IPS-18c (cell line): Measurements from ENCODE around the gene IGLL5.

Experiments
- H3K4me3 ChIP-seq: 2 replicates; pipeline ENCODE4 v1.7.0; 2013; ENCODE audit warnings: low read depth, mild to moderate bottlenecking, low read length, moderate library complexity; ENCODE audit not compliant: insufficient read depth
- H3K9me3 ChIP-seq: one replicate; pipeline ENCODE4 v1.6.1; 2013; ENCODE audit warnings: mild to moderate bottlenecking, low read length, moderate library complexity; ENCODE audit not compliant: control insufficient read depth, insufficient read depth

The IGLL5 gene

DNA sequence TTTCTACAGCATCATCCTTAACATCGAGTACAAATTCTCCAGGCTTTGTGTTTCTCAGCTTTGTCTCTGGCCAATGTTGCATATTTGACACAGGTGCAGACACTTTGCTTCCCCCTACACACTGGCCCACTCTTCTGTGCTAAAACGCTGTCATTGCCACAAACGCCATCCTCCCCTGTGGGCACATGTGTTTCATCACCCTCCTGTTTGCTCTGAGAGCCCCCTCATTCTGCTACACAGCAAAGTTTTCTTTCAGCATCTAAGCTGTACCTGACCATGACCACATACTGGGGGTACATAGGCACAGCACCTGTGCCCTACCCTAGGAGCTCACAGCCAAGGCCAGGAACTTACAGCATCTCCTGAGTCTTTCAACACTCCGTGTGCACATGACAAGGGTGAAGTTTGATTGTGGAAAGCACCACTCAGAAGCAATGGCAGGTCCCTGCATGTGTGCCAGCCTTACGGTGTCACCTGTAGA is 7.9 kb upstream of the IGLL5 start:
- Histone ChIP-seq H3K9me3 (no peaks in the 10 kb centered on the region), H3K4me3 (no peak overlapping the region)

DNA sequence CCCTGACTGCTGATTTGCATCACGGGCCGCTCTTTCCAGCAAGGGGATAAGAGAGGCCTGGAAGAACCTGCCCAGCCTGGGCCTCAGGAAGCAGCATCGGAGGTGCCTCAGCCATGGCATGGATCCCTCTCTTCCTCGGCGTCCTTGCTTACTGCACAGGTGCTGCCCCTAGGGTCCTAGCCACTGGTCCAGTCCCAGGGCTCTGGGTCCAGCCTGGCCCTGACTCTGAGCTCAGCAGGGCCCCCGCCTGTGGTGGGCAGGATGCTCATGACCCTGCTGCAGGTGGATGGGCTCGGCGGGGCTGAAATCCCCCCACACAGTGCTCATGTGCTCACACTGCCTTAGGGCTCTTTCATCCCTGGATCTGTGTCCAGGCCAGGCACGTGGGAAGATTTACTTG is 7.0 kb upstream of the IGLL5 start:
- no peak overlapping the region for H3K4me3 ChIP-seq
- no peaks in the 10 kb centered on the region for H3K9me3 ChIP-seq

DNA sequence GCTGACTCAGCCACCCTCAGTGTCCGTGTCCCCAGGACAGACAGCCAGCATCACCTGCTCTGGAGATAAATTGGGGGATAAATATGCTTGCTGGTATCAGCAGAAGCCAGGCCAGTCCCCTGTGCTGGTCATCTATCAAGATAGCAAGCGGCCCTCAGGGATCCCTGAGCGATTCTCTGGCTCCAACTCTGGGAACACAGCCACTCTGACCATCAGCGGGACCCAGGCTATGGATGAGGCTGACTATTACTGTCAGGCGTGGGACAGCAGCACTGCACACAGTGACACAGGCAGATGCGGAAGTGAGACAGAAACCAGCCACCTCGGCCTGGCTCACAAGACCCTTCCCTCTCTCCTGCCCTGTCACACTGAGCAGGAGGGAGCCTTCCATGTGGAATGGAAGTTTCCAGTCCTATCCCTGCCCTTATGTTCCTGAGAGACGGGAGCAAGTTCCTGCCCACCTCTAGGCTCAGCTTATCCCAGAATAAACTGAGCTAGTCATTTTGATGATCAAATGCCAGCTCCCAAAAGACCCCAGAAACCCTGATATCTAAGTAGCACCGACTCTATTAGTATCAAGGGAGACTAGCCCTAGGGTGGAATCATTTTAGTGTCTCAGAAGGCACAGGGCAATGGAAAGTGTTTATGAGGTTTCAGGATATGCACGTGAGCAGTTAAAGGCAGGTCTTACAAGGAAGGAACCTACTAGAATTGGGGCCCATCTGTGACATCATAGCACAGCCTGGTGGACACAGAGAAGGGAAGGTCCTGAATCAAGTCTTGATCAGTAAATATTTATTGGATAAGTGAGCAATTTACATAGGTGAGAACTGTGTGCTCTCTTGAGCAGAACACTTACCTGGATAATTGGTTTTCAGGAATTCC is 6.3 kb upstream of the IGLL5 start:
- H3K4me3 ChIP-seq = no peak overlapping the region
- no peaks in the 10 kb centered on the region for H3K9me3 ChIP-seq

DNA sequence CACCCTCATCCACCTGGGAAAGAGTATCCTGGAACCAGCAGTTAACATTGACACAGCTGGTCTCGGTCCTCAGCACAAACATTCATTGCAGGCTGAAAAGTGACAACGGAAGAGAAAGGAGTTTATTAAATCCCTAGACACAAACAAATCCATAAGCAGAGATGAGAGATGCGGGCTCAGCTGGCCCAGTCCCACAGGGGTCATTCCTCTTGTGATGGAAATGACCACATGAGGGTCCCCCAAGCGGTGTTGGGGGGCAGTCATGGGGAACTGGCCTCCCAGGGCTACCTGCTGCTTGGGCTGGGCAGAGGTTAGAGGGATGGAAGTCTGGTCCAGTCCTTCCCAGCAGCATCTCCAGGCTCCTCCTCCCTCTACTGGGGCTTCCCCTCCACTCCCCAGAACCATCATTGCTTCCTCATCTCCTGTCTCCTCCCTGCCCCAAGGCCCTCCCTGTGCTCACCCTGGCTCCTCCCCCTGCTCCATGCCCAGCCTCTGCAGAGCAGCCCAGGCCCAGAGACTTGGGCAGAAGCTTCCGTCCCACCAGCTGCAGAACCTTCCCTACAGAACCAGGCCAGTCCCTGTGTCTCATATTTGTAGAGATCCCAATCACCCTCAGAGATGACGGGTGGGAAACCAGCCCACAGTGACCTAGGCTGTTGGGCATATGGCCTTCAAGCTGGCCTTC is 5.4 kb upstream of the IGLL5 start:
- no peak overlapping the region for H3K4me3 ChIP-seq
- H3K9me3 ChIP-seq = no peaks in the 10 kb centered on the region

DNA sequence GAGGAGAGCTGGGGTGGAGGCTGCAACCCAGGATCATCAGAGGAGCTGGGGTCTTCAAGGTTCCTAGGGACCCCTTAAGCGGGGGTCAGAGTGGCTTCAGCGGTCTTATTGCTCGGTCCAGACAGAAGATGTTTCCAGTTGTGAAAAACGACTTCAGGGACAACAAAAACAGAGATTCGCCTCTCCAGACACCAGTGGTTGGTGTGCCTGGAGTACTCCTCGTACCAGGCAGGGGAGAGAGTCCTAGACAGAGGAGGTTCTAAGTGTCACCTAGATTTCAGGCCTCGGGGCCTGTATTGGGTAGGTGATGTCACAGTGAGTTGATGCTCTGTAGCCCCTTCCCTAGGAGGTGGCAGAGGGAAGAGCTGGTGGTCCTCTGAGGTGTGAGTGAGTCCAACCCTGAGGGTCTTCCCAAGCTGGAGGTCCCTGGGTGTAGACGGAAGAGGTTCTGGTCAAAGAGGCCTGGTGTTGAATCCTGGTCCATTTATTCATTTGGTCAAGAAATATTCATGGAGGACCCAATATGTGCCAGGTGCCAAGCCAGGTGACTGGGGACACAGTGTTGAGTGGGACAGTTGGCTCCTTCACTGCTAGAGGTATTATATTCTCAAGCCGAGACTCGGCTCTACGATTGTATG is 4.4 kb upstream of the IGLL5 start:
- Histone ChIP-seq H3K9me3 (no peaks in the 10 kb centered on the region), H3K4me3 (no peak overlapping the region)

DNA sequence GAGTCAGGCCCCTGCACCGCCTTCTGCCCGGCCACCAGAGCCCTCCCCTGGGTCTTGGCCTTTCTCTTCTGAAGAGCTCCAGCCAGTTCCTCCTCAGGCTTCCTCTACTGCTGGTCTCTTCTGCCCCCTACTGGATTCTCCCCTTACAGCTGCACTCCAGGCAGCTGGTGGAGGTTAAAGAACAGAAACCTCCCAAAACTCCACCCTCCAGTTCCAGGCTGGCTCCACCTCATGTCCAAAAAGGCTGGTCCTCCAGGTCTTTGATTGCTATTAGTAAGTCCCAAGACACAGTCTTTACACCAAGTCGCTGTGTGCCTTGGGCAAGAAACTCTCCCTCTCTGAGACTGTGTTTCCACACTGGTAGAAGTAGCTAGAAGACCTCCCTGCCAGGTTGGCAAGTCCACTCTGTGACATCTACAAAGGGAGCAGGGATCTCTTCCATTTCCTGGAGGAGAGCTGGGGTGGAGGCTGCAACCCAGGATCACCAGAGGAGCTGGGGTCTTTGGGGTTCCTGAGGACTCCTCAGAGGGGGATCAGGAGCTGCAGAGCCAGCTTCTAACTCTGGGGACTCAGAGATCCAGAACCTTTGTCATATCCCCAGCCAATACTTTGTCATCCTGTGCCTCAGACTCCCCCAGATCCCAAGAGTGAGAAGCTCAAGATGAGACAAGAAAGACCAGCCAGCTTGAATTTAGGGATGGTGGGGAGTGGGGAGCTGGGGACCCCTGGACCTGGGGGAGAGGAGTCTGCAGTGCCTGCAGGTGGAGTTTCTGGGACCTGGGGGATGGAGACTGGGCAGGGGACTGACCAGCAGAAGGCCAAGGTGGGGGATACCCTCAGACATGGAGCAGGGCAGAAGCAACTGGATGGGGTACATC is 3.4 kb upstream of the IGLL5 start:
- H3K4me3 ChIP-seq = no peak overlapping the region

DNA sequence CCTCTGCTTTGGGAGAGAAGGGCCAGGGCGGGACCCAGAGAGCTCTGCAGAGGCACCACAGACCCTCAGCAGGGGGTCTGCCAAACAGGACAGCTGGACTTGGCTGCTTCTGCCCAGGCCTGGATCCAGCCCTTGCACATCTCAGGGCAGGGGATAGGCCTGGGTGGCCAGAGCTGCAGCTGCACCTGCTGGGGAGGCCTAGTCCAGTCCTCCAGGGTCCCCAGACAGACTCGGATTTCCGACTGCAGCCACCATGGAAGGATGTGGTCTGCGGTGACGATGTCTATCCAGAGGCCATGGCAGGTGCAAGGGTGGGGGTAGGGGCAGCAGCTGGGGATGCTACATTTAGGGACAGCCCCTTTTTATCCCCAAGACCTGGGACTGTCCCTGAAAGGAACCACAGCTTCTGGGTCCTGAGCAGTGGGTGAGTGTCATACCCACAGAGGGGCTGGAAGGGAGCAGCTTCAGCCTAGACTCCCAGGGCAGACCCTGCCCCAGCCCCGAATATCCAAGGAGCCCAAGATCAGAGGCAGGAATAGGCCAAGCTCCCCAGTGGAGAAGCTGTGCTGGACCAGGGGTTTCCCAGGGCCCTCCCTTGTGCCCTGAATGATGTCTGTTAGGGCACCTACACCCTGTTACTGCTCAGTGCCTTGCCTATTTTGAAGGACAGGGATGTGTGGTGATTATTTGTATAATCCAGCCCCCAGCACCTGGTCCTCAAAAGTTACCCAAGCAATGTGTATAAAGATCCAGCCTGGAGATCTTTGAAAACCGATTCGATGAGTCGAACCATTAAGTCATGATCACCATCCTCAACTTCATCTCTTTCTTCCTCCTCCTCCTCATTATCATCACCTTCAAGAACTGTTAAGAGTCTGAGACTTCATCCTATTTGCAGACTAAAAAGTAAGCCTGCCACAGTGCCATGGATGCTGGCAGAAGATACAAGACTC is 2.5 kb upstream of the IGLL5 start:
- Histone ChIP-seq H3K4me3 (no peak overlapping the region), H3K9me3 (no peaks in the 10 kb centered on the region)

More for the DNA sequence above, 3.4 kb upstream of the IGLL5 start:
- H3K9me3 ChIP-seq = no peaks in the 10 kb centered on the region

DNA sequence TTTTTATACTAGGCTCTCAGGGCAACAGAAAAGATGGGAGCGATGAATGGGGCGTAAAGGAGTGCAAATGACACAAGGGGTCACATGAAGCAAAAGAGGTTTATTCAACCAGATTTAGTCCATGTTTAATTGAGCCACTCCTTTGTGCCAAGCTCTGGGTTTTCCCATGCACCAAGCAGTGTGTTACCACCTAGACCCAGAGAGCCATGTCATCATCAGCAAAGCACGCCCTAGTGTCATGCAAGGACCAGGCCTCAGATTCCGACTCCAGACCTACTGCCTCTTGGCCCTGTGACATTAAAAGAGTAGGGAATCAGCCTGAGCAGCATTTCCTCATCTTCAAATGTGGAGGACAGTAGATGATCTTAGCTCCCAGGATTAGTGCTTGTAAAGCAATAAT is 1.1 kb upstream of the IGLL5 start:
- no peaks in the 10 kb centered on the region for H3K9me3 ChIP-seq
- no peak overlapping the region for H3K4me3 ChIP-seq

DNA sequence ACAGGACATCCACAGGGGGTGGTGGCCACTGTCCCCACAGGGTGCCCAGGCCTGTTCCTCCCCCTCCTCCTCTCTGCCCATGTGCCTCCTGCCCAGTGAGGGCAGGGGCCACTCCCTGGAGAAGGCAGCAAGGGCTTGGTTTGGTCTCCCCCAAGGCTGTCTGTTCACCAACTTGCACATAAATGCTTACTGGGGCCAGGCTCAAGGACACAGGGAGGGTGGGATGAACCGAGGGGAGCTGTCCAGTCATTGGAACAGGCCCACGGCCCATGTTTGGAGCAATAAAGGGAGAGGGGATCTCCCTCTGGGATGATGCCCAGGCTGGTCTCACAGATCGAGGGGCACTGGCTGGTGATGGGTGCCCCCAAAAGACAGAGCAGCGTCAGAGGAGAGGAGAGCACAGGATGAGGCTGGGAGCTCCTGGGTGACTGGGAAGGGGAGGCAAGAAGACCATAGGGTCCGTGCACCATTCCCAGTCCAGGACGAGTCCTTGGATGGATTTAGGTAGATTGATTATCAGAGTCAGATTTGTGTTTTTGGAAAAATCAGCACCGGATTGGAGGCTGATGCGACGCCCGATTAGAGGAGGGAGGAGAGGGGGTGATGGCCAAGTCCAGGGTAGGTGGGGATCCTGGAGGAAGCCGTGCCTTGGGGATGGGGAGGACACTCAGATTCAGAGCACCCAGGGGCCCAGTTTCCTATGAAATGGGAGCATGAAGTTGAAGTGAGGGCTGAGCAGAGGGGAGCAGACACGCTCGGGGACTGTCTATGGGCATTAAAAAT is 1.1 kb downstream of the IGLL5 start:
- no peaks in the 10 kb centered on the region for H3K9me3 ChIP-seq
- no peak overlapping the region for H3K4me3 ChIP-seq

DNA sequence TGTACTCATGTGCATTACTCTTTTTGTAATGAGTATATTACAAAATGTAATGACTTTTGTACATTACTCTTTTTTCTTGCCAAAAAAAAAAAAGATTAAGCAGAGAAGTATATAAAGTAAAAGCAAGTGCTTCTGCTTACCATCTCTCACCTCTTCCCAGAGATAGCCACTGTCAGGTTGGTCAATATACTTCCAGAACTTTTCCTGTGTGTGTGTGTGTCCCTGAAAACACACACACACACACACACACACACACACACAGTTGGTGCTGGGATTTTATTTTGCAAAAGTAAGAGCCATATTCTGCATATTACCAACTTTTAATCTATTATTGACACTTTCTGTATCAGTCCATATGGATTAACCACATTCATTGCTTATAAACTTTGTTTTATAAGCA is 2.5 kb downstream of the IGLL5 start:
- H3K9me3 ChIP-seq = no peaks in the 10 kb centered on the region
- H3K4me3 ChIP-seq = no peak overlapping the region

DNA sequence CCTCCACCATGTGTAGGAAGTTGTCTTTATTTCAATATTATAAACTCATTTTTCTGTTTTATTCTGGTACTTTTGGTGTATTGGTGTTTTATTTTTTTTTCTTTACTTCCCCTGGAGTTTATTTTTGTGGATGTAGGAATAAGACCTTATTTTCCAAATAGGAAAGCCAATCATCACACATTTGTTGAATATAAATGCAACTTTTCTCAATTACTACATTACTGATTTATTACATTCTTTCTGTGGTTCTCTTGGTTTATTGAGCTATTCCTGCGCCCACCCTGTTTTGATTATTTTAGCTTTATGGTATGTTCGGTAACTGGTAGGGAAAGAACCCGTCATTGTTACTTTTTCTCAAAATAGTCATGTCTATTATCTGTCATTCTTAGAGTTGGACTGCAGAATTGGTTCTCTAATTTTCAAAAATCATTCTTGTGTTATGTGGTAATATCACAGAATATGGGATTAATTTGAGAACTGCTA is 3.6 kb downstream of the IGLL5 start:
- H3K4me3 ChIP-seq = no peak overlapping the region
- no peaks in the 10 kb centered on the region for H3K9me3 ChIP-seq

DNA sequence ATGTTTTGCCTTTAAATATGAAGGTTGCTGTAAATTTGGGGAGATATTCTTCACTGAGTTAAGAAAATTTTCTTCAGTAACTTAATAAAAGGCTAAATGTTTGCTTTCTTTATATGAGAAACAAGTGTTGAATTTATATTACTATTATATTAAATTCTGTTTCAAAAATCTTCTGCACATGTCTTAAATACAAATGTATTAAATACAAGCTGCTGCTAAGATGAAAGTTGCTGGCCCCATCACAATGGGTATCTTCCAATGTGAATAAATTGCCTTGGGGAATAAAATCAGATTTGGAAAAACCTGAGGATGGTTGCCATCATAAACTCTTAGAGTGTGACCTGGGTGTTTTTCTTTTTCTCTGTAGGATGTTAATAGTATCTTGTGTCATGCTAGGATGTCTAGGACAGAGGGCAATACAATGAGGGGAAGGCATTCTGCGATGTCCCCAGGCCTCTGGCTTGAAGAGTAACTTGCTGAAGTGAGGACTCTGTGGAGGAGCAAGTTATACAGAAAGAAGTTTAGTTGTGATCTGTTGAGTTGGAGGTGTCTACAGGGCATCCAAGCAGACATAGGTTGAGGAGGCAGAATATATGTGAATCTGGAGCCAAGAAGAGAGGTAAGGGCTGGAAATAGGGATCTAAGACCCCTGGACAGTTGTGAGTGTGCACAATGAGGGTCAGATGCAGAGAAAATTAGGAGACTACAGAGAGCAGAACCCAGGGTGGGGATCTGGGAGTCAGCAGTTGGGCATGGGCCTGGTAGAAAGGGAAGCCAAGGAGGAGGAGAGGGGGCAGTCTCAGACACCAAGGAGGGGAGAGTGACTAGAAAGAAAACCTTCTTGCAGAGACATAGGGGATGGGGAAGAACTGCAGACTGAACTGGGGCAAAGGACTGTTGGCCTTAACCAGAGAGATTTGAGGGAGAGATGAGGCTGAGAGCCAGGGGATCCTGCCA is 4.8 kb downstream of the IGLL5 start:
- no peaks in the 10 kb centered on the region for H3K9me3 ChIP-seq
- no peak overlapping the region for H3K4me3 ChIP-seq

DNA sequence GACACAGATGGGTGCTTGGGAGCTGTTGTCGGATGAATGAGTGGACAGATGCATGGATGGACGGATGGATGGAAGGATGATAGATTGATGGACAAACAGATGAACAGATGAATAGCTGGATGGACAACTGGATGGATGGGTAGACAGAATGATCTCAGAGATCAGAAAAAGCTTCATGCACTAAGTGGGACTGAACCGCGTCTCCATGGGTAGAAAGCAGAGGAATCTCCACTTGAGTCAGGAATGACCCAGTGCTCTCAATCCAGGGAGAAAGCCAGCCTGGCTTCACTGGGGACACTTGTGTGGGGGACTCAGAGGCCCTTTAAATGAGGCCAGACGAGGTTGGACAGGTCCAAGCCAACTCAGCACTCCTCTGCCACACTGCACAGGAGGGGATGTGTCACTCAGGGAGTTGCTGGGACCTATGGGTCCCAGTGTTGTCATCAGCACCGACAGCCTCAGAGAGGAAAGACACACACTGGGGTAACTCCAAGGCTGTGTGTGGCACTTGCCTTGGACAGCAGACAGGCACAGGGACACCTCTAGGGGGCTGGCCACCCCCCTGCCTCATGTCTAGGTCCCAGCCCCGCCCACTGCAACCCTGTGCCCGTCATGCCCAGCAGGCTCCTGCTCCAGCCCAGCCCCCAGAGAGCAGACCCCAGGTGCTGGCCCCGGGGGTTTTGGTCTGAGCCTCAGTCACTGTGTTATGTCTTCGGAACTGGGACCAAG is 5.6 kb downstream of the IGLL5 start:
- H3K4me3 ChIP-seq = no peak overlapping the region
- no peaks in the 10 kb centered on the region for H3K9me3 ChIP-seq
